ENCODE measurements around the gene SWAP70.
"Not testable (repeated sequence)": the region's sequence is repeated elsewhere in the genome, so short reads cannot be mapped to it uniquely, and the experiment has no call there.

SWAP70 gene

GRCh38 chr11:9692691-9693090, 28.8 kb downstream of the SWAP70 start:
- no peak for DNase-seq (ENCODE audit: low read depth in 2 of 2)

GRCh38 chr11:9693801-9694553, 30.1 kb downstream of the SWAP70 start:
- no peak for DNase-seq (ENCODE audit: low read depth in 2 of 2)

GRCh38 chr11:9695228-9695627, 31.4 kb downstream of the SWAP70 start:
- DNase-seq (ENCODE audit: low read depth in 2 of 2): not testable (repeated sequence)

GRCh38 chr11:9697766-9698165, 33.9 kb downstream of the SWAP70 start:
- no peak for DNase-seq (ENCODE audit: low read depth in 2 of 2)

GRCh38 chr11:9700105-9700801, 36.4 kb downstream of the SWAP70 start:
- DNase-seq (ENCODE audit: low read depth in 2 of 2): no peak

- DNase-seq (ENCODE audit: low read depth in 2 of 2): no peak
Measured at GRCh38 chr11:9701799-9702198, 37.9 kb downstream of the SWAP70 start.

GRCh38 chr11:9703280-9703679, 39.4 kb downstream of the SWAP70 start:
- no peak for DNase-seq (ENCODE audit: low read depth in 2 of 2)

- DNase-seq (ENCODE audit: low read depth in 2 of 2): no peak
Measured at GRCh38 chr11:9704037-9704436, 40.2 kb downstream of the SWAP70 start.

- DNase-seq (ENCODE audit: low read depth in 2 of 2): no peak
Measured at GRCh38 chr11:9704620-9705019, 40.7 kb downstream of the SWAP70 start.

- not testable (repeated sequence) for DNase-seq (ENCODE audit: low read depth in 2 of 2)
Measured at GRCh38 chr11:9705361-9705760, 41.5 kb downstream of the SWAP70 start.

GRCh38 chr11:9708544-9708943, 44.7 kb downstream of the SWAP70 start:
- no peak for DNase-seq (ENCODE audit: low read depth in 2 of 2)

- no peak for DNase-seq (ENCODE audit: low read depth in 2 of 2)
Measured at GRCh38 chr11:9710223-9710622, 46.3 kb downstream of the SWAP70 start.

- DNase-seq (ENCODE audit: low read depth in 2 of 2): no peak
Measured at GRCh38 chr11:9710852-9711251, 47.0 kb downstream of the SWAP70 start.

GRCh38 chr11:9711454-9712307, 47.8 kb downstream of the SWAP70 start:
- DNase-seq (ENCODE audit: low read depth in 2 of 2): no peak

GRCh38 chr11:9714272-9714940, 50.5 kb downstream of the SWAP70 start:
- DNase-seq (ENCODE audit: low read depth in 2 of 2): no peak

GRCh38 chr11:9716275-9717039, 52.6 kb downstream of the SWAP70 start:
- no peak for DNase-seq (ENCODE audit: low read depth in 2 of 2)

- no peak for DNase-seq (ENCODE audit: low read depth in 2 of 2)
Measured at GRCh38 chr11:9717040-9717357, 53.1 kb downstream of the SWAP70 start.

GRCh38 chr11:9717719-9718118, 53.8 kb downstream of the SWAP70 start:
- DNase-seq (ENCODE audit: low read depth in 2 of 2): no peak

- DNase-seq (ENCODE audit: low read depth in 2 of 2): no peak
Measured at GRCh38 chr11:9718147-9718546, 54.3 kb downstream of the SWAP70 start.

GRCh38 chr11:9719566-9720289, 55.9 kb downstream of the SWAP70 start:
- no peak for DNase-seq (ENCODE audit: low read depth in 2 of 2)

GRCh38 chr11:9720290-9720630, 56.4 kb downstream of the SWAP70 start:
- DNase-seq (ENCODE audit: low read depth in 2 of 2): no peak

Data from stimulated activated CD8-positive, alpha-beta memory T cell treated with anti-CD3 and anti-CD28 coated beads, Interleukin-15, amount 100 ng/mL, for 48 hours (primary cell).